Naive thymus-derived CD8-positive, alpha-beta T cell (primary cell): ENCODE measurements around the gene SLC39A13. TPM values are rescaled to one million over a fixed set of nuclear protein-coding genes. Genes with fewer than 3 reads are reported as not detected.
A peak's percentile ranks its signal among the peaks of the same experiment; 100 is the strongest.

ENCODE experiments used
- ATAC-seq, 2 donors: fragments of 150-1000 bp; cut with Tn5 transposase in 1 of 2; sonication (Bioruptor Pico), chemical (Tn5 transposase) in 1 of 2; 1 replicate in 1 of 2; 2 replicates in 1 of 2; pipeline ENCODE4 v1.10.0; 2021; ENCODE audit warnings: mild to moderate bottlenecking in 2 of 2, moderate library complexity in 2 of 2
- POLR2A ChIA-PET: fragments of 350-600 bp; sonication (Branson Sonifier 250); formaldehyde crosslinking; loops from one replicate; lab custom pipeline; 2021; ENCODE audit warnings: antibody characterized with exemption; lab: Charles Lee
- DNase-seq, 10 donors: peaks; one replicate each; pipeline versions ENCODE4 v3.0.0 to v3.0.0-alpha.2; 2020 to 2022
- H3K27ac Mint-ChIP-seq, 10 donors: one replicate each; pipeline ENCODE4 v1.8.0; 2020 to 2022; ENCODE audit warnings: mild to moderate bottlenecking in 10 of 10, mixed read lengths in 10 of 10, moderate library complexity in 4 of 10, inconsistent platforms in 1 of 10
- H3K27me3 Mint-ChIP-seq, 5 donors: one replicate each; pipeline ENCODE4 v1.8.0; 2021 to 2022; ENCODE audit warnings: mixed read lengths in 5 of 5
- H3K36me3 Mint-ChIP-seq, 3 donors: one replicate each; pipeline ENCODE4 v1.8.0; 2020 to 2022; ENCODE audit warnings: mixed read lengths in 3 of 3, mild to moderate bottlenecking in 2 of 3, inconsistent platforms in 1 of 3
- H3K4me1 Mint-ChIP-seq, 4 donors: one replicate each; pipeline ENCODE4 v1.8.0; 2021 to 2022; ENCODE audit warnings: mixed read lengths in 4 of 4
- H3K4me3 Mint-ChIP-seq, 10 donors: one replicate each; pipeline ENCODE4 v1.8.0; 2020 to 2022; ENCODE audit warnings: mild to moderate bottlenecking in 10 of 10, mixed read lengths in 10 of 10, moderate library complexity in 6 of 10, inconsistent platforms in 1 of 10
- H3K9me3 Mint-ChIP-seq, 9 donors: one replicate each; pipeline ENCODE4 v1.8.0; 2020 to 2022; ENCODE audit warnings: mixed read lengths in 9 of 9, mild to moderate bottlenecking in 3 of 9, inconsistent platforms in 1 of 9, moderate library complexity in 1 of 9
- polyA plus RNA-seq, 3 donors: library from polyadenylated mRNA; unstranded; fragments of 300-500 nt; fragmentation: Illumina TruSeq; gene quantifications; one replicate each; pipeline ENCODE4 v1.2.3, GENCODE V29; 2021
- total RNA-seq, 8 experiments: library from RNA in 2 of 8; stranded (reverse) in 2 of 8; gene quantifications; one replicate each; pipeline ENCODE4 v1.2.3 and lab custom pipeline; 2021 to 2026

SLC39A13 gene
- total and polyA plus RNA-seq, 5 experiments from 2014 or later = 23.8 to 63.9 (median 41.9) TPM

GRCh38 chr11:47387944-47388696, 20.3 kb upstream of the SLC39A13 start:
- Mint-ChIP-seq H3K4me3 (peak overlapping the region in 4 of 10 donors; percentile 15 to 76 (median 57)), H3K27me3 (no peaks in the 10 kb centered on the region)
- POLR2A ChIA-PET = interaction anchor here (0.8 to 11.0 kb wide), 5 partner anchors 13 to 120 kb away, joined by 3 to 147 read pairs (median 6); no protein-coding TSS in a partner anchor

GRCh38 chr11:47388697-47389576, 19.5 kb upstream of the SLC39A13 start:
- Mint-ChIP-seq H3K27ac (peak overlapping the region in 6 of 10 donors; percentile 25 to 83 (median 62)), H3K27me3 (no peaks in the 10 kb centered on the region), H3K36me3 (no peaks in the 10 kb centered on the region), H3K4me3 (peak overlapping the region in 9 of 10 donors; percentile 26 to 86 (median 76)), H3K4me1 (peaks cover 16 to 61% (median 46%) of the 10 kb centered on the region in 4 donors), H3K9me3 (no peaks in the 10 kb centered on the region)
- POLR2A ChIA-PET = interaction anchor here (0.9 to 11.0 kb wide), 6 partner anchors 8 to 20 kb away, joined by 3 to 147 read pairs (median 5); partner anchors contain the start of gene SPI1
- ATAC-seq (no peak), DNase-seq (no peak)

More at GRCh38 chr11:47387944-47388696, 20.3 kb upstream of the SLC39A13 start:
- Mint-ChIP-seq H3K4me1 (peaks cover 20 to 54% (median 38%) of the 10 kb centered on the region in 4 donors), H3K36me3 (no peaks in the 10 kb centered on the region), H3K9me3 (no peaks in the 10 kb centered on the region), H3K27ac (peak overlapping the region in 1 of 10 donors; percentile 63)
- no peak for DNase-seq
- no peak for ATAC-seq

GRCh38 chr11:47389577-47390421, 18.6 kb upstream of the SLC39A13 start:
- POLR2A ChIA-PET = interaction anchor here (0.7 to 11.0 kb wide), 7 partner anchors 9 to 141 kb away, joined by 3 to 147 read pairs (median 4); partner anchors contain the start of genes ACP2 and SPI1
- DNase-seq (peak in 2 of 10 donors; percentile 26 to 28), ATAC-seq (peak; percentile 52 to 74)
- H3K36me3 Mint-ChIP-seq = no peaks in the 10 kb centered on the region
- H3K4me3 Mint-ChIP-seq = peak overlapping the region; percentile 26 to 86 (median 76)
- peak overlapping the region in 9 of 10 donors; percentile 25 to 83 (median 56) for H3K27ac Mint-ChIP-seq
- H3K27me3 Mint-ChIP-seq = no peaks in the 10 kb centered on the region
- H3K4me1 Mint-ChIP-seq = peaks cover 17 to 70% (median 53%) of the 10 kb centered on the region in 4 donors
- H3K9me3 Mint-ChIP-seq = no peaks in the 10 kb centered on the region

- H3K9me3 Mint-ChIP-seq = no peaks in the 10 kb centered on the region
- DNase-seq (no peak), ATAC-seq (no peak)
- H3K4me1 Mint-ChIP-seq = peaks cover 19 to 76% (median 57%) of the 10 kb centered on the region in 4 donors
- peak overlapping the region in 5 of 10 donors; percentile 52 to 80 (median 72) for H3K27ac Mint-ChIP-seq
- H3K36me3 Mint-ChIP-seq = no peaks in the 10 kb centered on the region
- peak overlapping the region in 3 of 10 donors; percentile 69 to 79 (median 76) for H3K4me3 Mint-ChIP-seq
- POLR2A ChIA-PET = interaction anchor here (0.7 to 11.0 kb wide), 4 partner anchors 11 to 142 kb away, joined by 3 to 147 read pairs (median 35); partner anchors contain the start of genes ACP2 and SLC39A13
- no peaks in the 10 kb centered on the region for H3K27me3 Mint-ChIP-seq
Observed at GRCh38 chr11:47390422-47390760, 18.0 kb upstream of the SLC39A13 start.

GRCh38 chr11:47391077-47391583, 17.3 kb upstream of the SLC39A13 start:
- POLR2A ChIA-PET = interaction anchor here (1.4 to 11.0 kb wide), 4 partner anchors 10 to 21 kb away, joined by 4 to 147 read pairs (median 35); partner anchors contain the start of gene SLC39A13
- H3K9me3 Mint-ChIP-seq = no peaks in the 10 kb centered on the region
- H3K27me3 Mint-ChIP-seq = no peaks in the 10 kb centered on the region
- H3K27ac Mint-ChIP-seq = peak overlapping the region in 7 of 10 donors; percentile 24 to 80 (median 64)
- peak overlapping the region in 2 of 10 donors; percentile 19 to 69 for H3K4me3 Mint-ChIP-seq
- peaks cover 21 to 83% (median 64%) of the 10 kb centered on the region in 4 donors for H3K4me1 Mint-ChIP-seq
- DNase-seq (no peak), ATAC-seq (no peak)
- no peaks in the 10 kb centered on the region for H3K36me3 Mint-ChIP-seq

- H3K27me3 Mint-ChIP-seq = no peaks in the 10 kb centered on the region
- no peak for DNase-seq
- peak overlapping the region in 9 of 10 donors; percentile 18 to 86 (median 73) for H3K27ac Mint-ChIP-seq
- H3K4me1 Mint-ChIP-seq = peaks cover 21 to 84% (median 64%) of the 10 kb centered on the region in 4 donors
- H3K9me3 Mint-ChIP-seq = no peaks in the 10 kb centered on the region
- no peak for ATAC-seq
- POLR2A ChIA-PET = interaction anchor here (1.3 to 11.0 kb wide), 5 partner anchors 9 to 177 kb away, joined by 4 to 147 read pairs (median 26); partner anchors contain the start of genes DDB2 and SLC39A13
- peak overlapping the region in 4 of 10 donors; percentile 3 to 38 (median 14) for H3K4me3 Mint-ChIP-seq
- no peaks in the 10 kb centered on the region for H3K36me3 Mint-ChIP-seq
Observed at GRCh38 chr11:47391711-47392432, 16.5 kb upstream of the SLC39A13 start.

GRCh38 chr11:47392546-47393162, 15.7 kb upstream of the SLC39A13 start:
- H3K4me3 Mint-ChIP-seq = peak overlapping the region in 3 of 10 donors; percentile 3 to 29 (median 26)
- H3K27me3 Mint-ChIP-seq = no peaks in the 10 kb centered on the region
- peaks cover 24 to 89% (median 69%) of the 10 kb centered on the region in 4 donors for H3K4me1 Mint-ChIP-seq
- no peak for ATAC-seq
- no peaks in the 10 kb centered on the region for H3K9me3 Mint-ChIP-seq
- no peak for DNase-seq
- POLR2A ChIA-PET = interaction anchor here (0.6 to 11.0 kb wide), 8 partner anchors 8 to 1272 kb away, joined by 3 to 147 read pairs (median 20); partner anchors contain the start of genes DDB2, NUP160 and SLC39A13
- peak overlapping the region in 8 of 10 donors; percentile 41 to 80 (median 64) for H3K27ac Mint-ChIP-seq
- no peaks in the 10 kb centered on the region for H3K36me3 Mint-ChIP-seq

GRCh38 chr11:47393163-47394049, 15.0 kb upstream of the SLC39A13 start:
- Mint-ChIP-seq H3K4me1 (peaks cover 24 to 87% (median 71%) of the 10 kb centered on the region in 4 donors), H3K4me3 (peak overlapping the region in 8 of 10 donors; percentile 63 to 85 (median 74)), H3K27ac (peak overlapping the region; percentile 80 to 96 (median 94)), H3K36me3 (no peaks in the 10 kb centered on the region), H3K9me3 (no peaks in the 10 kb centered on the region), H3K27me3 (no peaks in the 10 kb centered on the region)
- DNase-seq (no peak), ATAC-seq (no peak)
- POLR2A ChIA-PET = interaction anchor here (0.6 to 11.0 kb wide), 12 partner anchors 8 to 1273 kb away, joined by 3 to 147 read pairs (median 4); partner anchors contain the start of genes DDB2, MADD, NUP160 and SLC39A13

- Mint-ChIP-seq H3K27me3 (no peaks in the 10 kb centered on the region), H3K4me1 (peaks cover 24 to 85% (median 71%) of the 10 kb centered on the region in 4 donors), H3K36me3 (no peaks in the 10 kb centered on the region), H3K9me3 (no peaks in the 10 kb centered on the region), H3K27ac (peak overlapping the region; percentile 91 to 96 (median 94)), H3K4me3 (peak overlapping the region; percentile 16 to 85 (median 74))
- POLR2A ChIA-PET = interaction anchor here (0.8 to 11.0 kb wide), 10 partner anchors 7 to 185 kb away, joined by 3 to 147 read pairs (median 4); partner anchors contain the start of genes ACP2, DDB2, KBTBD4 and NDUFS3
- DNase-seq (no peak), ATAC-seq (no peak)
Observed at GRCh38 chr11:47394050-47394321, 14.4 kb upstream of the SLC39A13 start.
